Smooth muscle cell (in vitro differentiated cells): ENCODE measurements around the gene GALNT10. TPM values are rescaled to one million over a fixed set of nuclear protein-coding genes. Genes with fewer than 3 reads are reported as not detected.

Experiments
- DNase-seq: peaks from one replicate; lab custom pipeline; 2025; ENCODE audit not compliant: unreplicated experiment; lab: John Stamatoyannopoulos, UW
- H2AFZ ChIP-seq: fragments of 200-600 bp; sonication (generic); 2 replicates; pipeline ENCODE4 v1.6.0; 2016; ENCODE audit warnings: antibody characterized with exemption, low read depth, mild to moderate bottlenecking
- H3F3A ChIP-seq: fragments of 200-600 bp; sonication (generic); 2 replicates; pipeline ENCODE4 v1.6.0; 2017; ENCODE audit warnings: antibody characterized with exemption, low read depth
- H3K27ac ChIP-seq: fragments of 200-600 bp; sonication (generic); 2 replicates; pipeline ENCODE4 v1.5.1; 2016; ENCODE audit warnings: low read depth, mild to moderate bottlenecking
- H3K27me3 ChIP-seq: fragments of 200-600 bp; sonication (generic); 2 replicates; pipeline ENCODE4 v1.6.1; 2016; ENCODE audit warnings: low read depth, mild to moderate bottlenecking
- H3K36me3 ChIP-seq: fragments of 200-600 bp; sonication (generic); 2 replicates; pipeline ENCODE4 v1.5.1; 2016; ENCODE audit warnings: low read depth
- H3K4me1 ChIP-seq: fragments of 200-600 bp; sonication (generic); 2 replicates; pipeline ENCODE4 v1.5.1; 2016; ENCODE audit warnings: low read depth
- H3K4me2 ChIP-seq: fragments of 200-600 bp; sonication (generic); 2 replicates; pipeline ENCODE4 v1.6.0; 2016; ENCODE audit warnings: mild to moderate bottlenecking
- H3K4me3 ChIP-seq: fragments of 200-600 bp; sonication (generic); 2 replicates; pipeline ENCODE4 v1.5.1; 2016; ENCODE audit warnings: mild to moderate bottlenecking
- H3K79me2 ChIP-seq: fragments of 200-600 bp; sonication (generic); 2 replicates; pipeline ENCODE4 v1.6.0; 2016; ENCODE audit warnings: low read depth, mild to moderate bottlenecking
- H3K9ac ChIP-seq: fragments of 200-600 bp; sonication (generic); 2 replicates; pipeline ENCODE4 v1.6.0; 2016; ENCODE audit warnings: low read depth
- H3K9me3 ChIP-seq: fragments of 200-600 bp; sonication (generic); replicated peaks from 2 replicates; pipeline ENCODE4 v1.5.1; 2016; ENCODE audit warnings: low read depth
- H4K20me1 ChIP-seq: fragments of 200-600 bp; sonication (generic); 2 replicates; pipeline ENCODE4 v1.6.0; 2016; ENCODE audit warnings: low read depth
- CTCF ChIP-seq: fragments of 200-600 bp; sonication (generic); IDR thresholded peaks from 2 replicates; pipeline ENCODE4 v1.5.1; 2017; ENCODE audit warnings: borderline replicate concordance, mild to moderate bottlenecking, antibody characterized with exemption; ENCODE audit not compliant: insufficient read depth, poor library complexity, severe bottlenecking
- WGBS: methylation state at CpG from one replicate; pipeline ENCODE4 v1.1.7; 2016; ENCODE audit warnings: low lambda C conversion rate; 5-methylcytosine and 5-hydroxymethylcytosine counted together
- polyA plus RNA-seq: library from polyadenylated mRNA; unstranded; fragments of >200 nt; fragmentation: Nextera tagmentation; extraction: Ambion mirVana; gene quantifications from 2 replicates; pipeline ENCODE4 v1.2.1, GENCODE V29; 2016
- total RNA-seq: library from RNA; depleted of rRNA; stranded (reverse); fragments of >200 nt; gene quantifications from 2 replicates; pipeline ENCODE4 v1.2.3, GENCODE V29; 2014

GALNT10 gene, protein sequence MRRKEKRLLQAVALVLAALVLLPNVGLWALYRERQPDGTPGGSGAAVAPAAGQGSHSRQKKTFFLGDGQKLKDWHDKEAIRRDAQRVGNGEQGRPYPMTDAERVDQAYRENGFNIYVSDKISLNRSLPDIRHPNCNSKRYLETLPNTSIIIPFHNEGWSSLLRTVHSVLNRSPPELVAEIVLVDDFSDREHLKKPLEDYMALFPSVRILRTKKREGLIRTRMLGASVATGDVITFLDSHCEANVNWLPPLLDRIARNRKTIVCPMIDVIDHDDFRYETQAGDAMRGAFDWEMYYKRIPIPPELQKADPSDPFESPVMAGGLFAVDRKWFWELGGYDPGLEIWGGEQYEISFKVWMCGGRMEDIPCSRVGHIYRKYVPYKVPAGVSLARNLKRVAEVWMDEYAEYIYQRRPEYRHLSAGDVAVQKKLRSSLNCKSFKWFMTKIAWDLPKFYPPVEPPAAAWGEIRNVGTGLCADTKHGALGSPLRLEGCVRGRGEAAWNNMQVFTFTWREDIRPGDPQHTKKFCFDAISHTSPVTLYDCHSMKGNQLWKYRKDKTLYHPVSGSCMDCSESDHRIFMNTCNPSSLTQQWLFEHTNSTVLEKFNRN
- total RNA-seq (24.6 and 28.4 TPM in 2 replicates), polyA plus RNA-seq (23.6 and 25.9 TPM in 2 replicates)

DNA sequence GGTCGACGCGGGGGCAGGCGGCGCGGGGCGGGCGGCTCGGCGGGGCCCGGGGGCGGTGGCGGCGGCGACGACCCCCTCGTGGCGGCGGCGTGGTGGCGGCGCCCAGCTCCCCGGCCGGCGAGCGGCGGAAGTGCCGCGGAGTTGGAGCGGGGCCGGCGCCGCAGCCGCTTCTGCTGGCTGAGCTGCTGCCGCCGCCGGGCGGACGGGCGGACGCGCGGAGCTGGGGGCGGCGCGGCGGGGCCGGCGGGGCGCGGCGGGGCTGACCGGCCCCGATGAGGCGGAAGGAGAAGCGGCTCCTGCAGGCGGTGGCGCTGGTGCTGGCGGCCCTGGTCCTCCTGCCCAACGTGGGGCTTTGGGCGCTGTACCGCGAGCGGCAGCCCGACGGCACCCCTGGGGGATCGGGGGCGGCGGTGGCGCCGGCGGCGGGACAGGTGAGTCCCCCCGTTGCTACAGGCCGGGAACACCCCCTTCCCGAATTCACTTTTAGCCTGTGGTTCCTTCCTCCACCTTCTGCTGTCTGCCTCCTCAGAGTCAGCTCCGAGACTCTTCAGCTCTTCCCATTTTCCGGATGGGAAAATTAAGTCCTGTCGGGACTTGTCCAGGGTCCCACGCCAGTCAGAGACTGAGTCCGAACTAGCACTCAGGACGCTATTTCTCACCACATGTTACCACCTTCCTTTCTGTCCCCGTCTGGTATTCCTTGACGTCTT, at the start of gene GALNT10:
Gene GALNT10 (plus strand): TSS at position 139 of the 710 bp plus-strand sequence. CDS start 134 bp downstream, at position 273.
- DNase-seq: peak; percentile 45
- H3F3A ChIP-seq: peaks cover 3% of the 10 kb centered on the region
- H2AFZ ChIP-seq: peak within 1 kb of the TSS; percentile 98
- peak within 1 kb of the TSS; percentile 82 for H3K9ac ChIP-seq
- no peaks in the 10 kb centered on the region for H3K36me3 ChIP-seq
- WGBS: 3% methylated on average over 49 of the region's 84 CpGs
- no peak within 1 kb of the TSS for H3K27ac ChIP-seq
- peak within 1 kb of the TSS; percentile 99 for H3K4me2 ChIP-seq
- peaks cover 9% of the 10 kb centered on the region for H3K79me2 ChIP-seq
- no peaks in the 10 kb centered on the region for H3K9me3 ChIP-seq
- H4K20me1 ChIP-seq: peaks cover 23% of the 10 kb centered on the region
- peaks cover 23% of the 10 kb centered on the region for H3K4me1 ChIP-seq
- peaks cover 6% of the 10 kb centered on the region for H3K27me3 ChIP-seq
- no peak for TF ChIP-seq CTCF
- peak within 1 kb of the TSS; percentile 90 for H3K4me3 ChIP-seq

DNA sequence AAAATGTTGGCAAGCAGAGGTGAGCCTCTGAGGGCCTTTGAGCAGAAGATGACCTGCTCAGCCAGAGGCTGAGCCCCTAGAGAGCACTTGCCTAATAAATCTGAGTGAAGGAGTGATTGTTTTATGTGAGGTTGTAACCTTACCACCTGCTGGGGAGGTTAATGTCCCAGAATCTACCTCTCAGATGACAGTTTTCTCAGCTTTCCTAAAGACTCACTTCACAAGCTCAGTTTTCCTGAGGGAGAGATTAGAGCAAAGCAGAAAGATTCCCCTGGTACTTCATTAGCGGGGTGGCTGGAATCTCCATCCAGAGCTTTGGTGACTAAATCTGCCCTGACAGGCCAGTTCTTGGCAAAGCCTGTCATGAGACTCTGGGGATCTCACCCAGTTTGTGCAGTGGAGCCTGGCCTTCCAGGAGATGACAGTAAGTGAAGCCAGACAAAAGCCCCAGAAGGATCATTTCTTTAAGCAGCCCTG, 48.8 kb upstream of the GALNT10 start:
- Histone ChIP-seq H3K36me3 (no peaks in the 10 kb centered on the region), H3K9me3 (no peaks in the 10 kb centered on the region), H3K27me3 (no peaks in the 10 kb centered on the region), H3K4me2 (no peak overlapping the region), H3K27ac (no peak overlapping the region), H3K9ac (no peak overlapping the region), H3F3A (no peaks in the 10 kb centered on the region), H3K4me3 (no peak overlapping the region), H3K79me2 (no peaks in the 10 kb centered on the region), H3K4me1 (peaks cover 15% of the 10 kb centered on the region), H4K20me1 (no peaks in the 10 kb centered on the region), H2AFZ (no peak overlapping the region)
- DNase-seq: no peak
- 41% methylated on average over 1 of the region's 1 CpG for WGBS
- no peak for TF ChIP-seq CTCF

GRCh38 chr5:154143211-154143641, 47.3 kb upstream of the GALNT10 start:
- Histone ChIP-seq H3K4me1 (peaks cover 15% of the 10 kb centered on the region), H3K4me3 (no peak overlapping the region), H3K4me2 (no peak overlapping the region), H4K20me1 (no peaks in the 10 kb centered on the region), H3K27ac (no peak overlapping the region), H3K79me2 (no peaks in the 10 kb centered on the region), H3K27me3 (no peaks in the 10 kb centered on the region), H3K9ac (no peak overlapping the region), H2AFZ (no peak overlapping the region), H3K36me3 (no peaks in the 10 kb centered on the region), H3F3A (no peaks in the 10 kb centered on the region), H3K9me3 (no peaks in the 10 kb centered on the region)
- no peak for DNase-seq
- 47% methylated on average over 6 of the region's 6 CpGs for WGBS
- TF ChIP-seq CTCF: no peak
